Epithelial cell of esophagus (primary cell): ENCODE results near the gene COCH.

Experiments
- DNase-seq: peaks from one replicate; pipeline ENCODE4 v3.0.0; 2010; ENCODE audit warnings: low read depth
- H3K4me3 ChIP-seq: 2 replicates; pipeline ENCODE4 v1.5.1; 2011; ENCODE audit warnings: mild to moderate bottlenecking, low read length, control low read depth
- CTCF ChIP-seq: IDR thresholded peaks from 2 replicates; pipeline ENCODE4 v1.5.1; 2011; ENCODE audit warnings: low read depth, mild to moderate bottlenecking, low read length, control low read depth, inconsistent platforms; ENCODE audit not compliant: insufficient read depth; ENCODE audit errors: missing control alignments

The COCH gene

GRCh38 chr14:30855345-30856037 is 18.9 kb upstream of the COCH start:
- DNase-seq: no peak
- TF ChIP-seq CTCF: no peak
- no peak overlapping the region for H3K4me3 ChIP-seq

- DNase-seq: no peak
- no peak for TF ChIP-seq CTCF
- no peak overlapping the region for H3K4me3 ChIP-seq
These were observed 13.2 kb upstream of the COCH start for GRCh38 chr14:30861200-30861599.

- TF ChIP-seq CTCF: no peak
- H3K4me3 ChIP-seq: no peak overlapping the region
- DNase-seq: no peak
These were observed 9.4 kb upstream of the COCH start for GRCh38 chr14:30864934-30865333.

GRCh38 chr14:30868736-30869135 is 5.6 kb upstream of the COCH start:
- DNase-seq: no peak
- H3K4me3 ChIP-seq: no peak overlapping the region
- no peak for TF ChIP-seq CTCF

- TF ChIP-seq CTCF: no peak
- no peak overlapping the region for H3K4me3 ChIP-seq
- no peak for DNase-seq
These were observed 4.7 kb upstream of the COCH start for GRCh38 chr14:30869551-30870155.

- DNase-seq: no peak
- no peak for TF ChIP-seq CTCF
- H3K4me3 ChIP-seq: no peak overlapping the region
These were observed 1.8 kb upstream of the COCH start for GRCh38 chr14:30872602-30873001.

GRCh38 chr14:30873308-30874119 is 845 bp upstream of the COCH start:
- TF ChIP-seq CTCF: no peak
- no peak overlapping the region for H3K4me3 ChIP-seq
- DNase-seq: no peak
